HEK293T (cell line): ENCODE results near the gene VAT1L.

ENCODE experiments used
- ARNT ChIP-seq: fragments of 450-650 bp; IDR thresholded peaks from 2 replicates; pipeline ENCODE4 v1.6.1; 2017; ENCODE audit warnings: mild to moderate bottlenecking
- ELF4 ChIP-seq: fragments of 450-650 bp; IDR thresholded peaks from 2 replicates; pipeline ENCODE4 v1.6.1; 2017; ENCODE audit warnings: antibody characterized with exemption
- FOXA1 ChIP-seq: fragments of 450-650 bp; IDR thresholded peaks from 2 replicates; pipeline ENCODE4 v1.6.1; 2016; ENCODE audit warnings: mild to moderate bottlenecking
- FOXK2 ChIP-seq: fragments of 450-650 bp; IDR thresholded peaks from 2 replicates; pipeline ENCODE4 v1.6.1; 2016; ENCODE audit warnings: mild to moderate bottlenecking
- FOXM1 ChIP-seq: fragments of 450-650 bp; IDR thresholded peaks from 2 replicates; pipeline ENCODE4 v1.6.1; 2017; ENCODE audit warnings: mild to moderate bottlenecking, borderline replicate concordance
- L3MBTL2 ChIP-seq: fragments of 450-650 bp; conservative IDR thresholded peaks from 2 replicates; pipeline ENCODE4 v1.6.1; 2016; ENCODE audit warnings: mild to moderate bottlenecking
- LEF1 ChIP-seq: fragments of 450-650 bp; IDR thresholded peaks from 2 replicates; pipeline ENCODE4 v1.6.1; 2017; ENCODE audit warnings: mild to moderate bottlenecking, borderline replicate concordance
- SP1 ChIP-seq: fragments of 450-650 bp; IDR thresholded peaks from 2 replicates; pipeline ENCODE4 v1.6.1; 2017
- SUZ12 ChIP-seq: fragments of 450-650 bp; IDR thresholded peaks from 2 replicates; pipeline ENCODE4 v1.6.1; 2016; ENCODE audit warnings: mild to moderate bottlenecking
- TARDBP ChIP-seq: fragments of 450-650 bp; IDR thresholded peaks from 2 replicates; pipeline ENCODE4 v1.6.1; 2016
- TF ChIP-seq, protein P1 (sequence below): fragments of 450-650 bp; IDR thresholded peaks from 2 replicates; pipeline ENCODE4 v1.6.1; 2016

GRCh38 chr16:78022347-78023060, 234.1 kb downstream of the VAT1L start, which contains the start of gene CLEC3A:
- no peak for TF ChIP-seq SP1
- TF ChIP-seq FOXM1: no peak
- TF ChIP-seq FOXA1: no peak
- no peak for TF ChIP-seq LEF1
- no peak for TF ChIP-seq ARNT
- TF ChIP-seq, protein P1, sequence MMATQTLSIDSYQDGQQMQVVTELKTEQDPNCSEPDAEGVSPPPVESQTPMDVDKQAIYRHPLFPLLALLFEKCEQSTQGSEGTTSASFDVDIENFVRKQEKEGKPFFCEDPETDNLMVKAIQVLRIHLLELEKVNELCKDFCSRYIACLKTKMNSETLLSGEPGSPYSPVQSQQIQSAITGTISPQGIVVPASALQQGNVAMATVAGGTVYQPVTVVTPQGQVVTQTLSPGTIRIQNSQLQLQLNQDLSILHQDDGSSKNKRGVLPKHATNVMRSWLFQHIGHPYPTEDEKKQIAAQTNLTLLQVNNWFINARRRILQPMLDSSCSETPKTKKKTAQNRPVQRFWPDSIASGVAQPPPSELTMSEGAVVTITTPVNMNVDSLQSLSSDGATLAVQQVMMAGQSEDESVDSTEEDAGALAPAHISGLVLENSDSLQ: no peak
- TF ChIP-seq SUZ12: no peak
- TF ChIP-seq L3MBTL2: no peak
- TF ChIP-seq ELF4: no peak
- TF ChIP-seq TARDBP: no peak
- no peak for TF ChIP-seq FOXK2
